HFFc6 (cell line): ENCODE data around the gene DCUN1D3. TPM values are rescaled to one million over a fixed set of nuclear protein-coding genes. Genes with fewer than 3 reads are reported as not detected.

Experiments used
- DNase-seq: peaks from one replicate; pipeline ENCODE4 v3.0.0-alpha.2; 2018
- H3K27ac Mint-ChIP-seq: 2 replicates; pipeline ENCODE4 v1.8.0; 2020; ENCODE audit warnings: mild to moderate bottlenecking, mixed read lengths
- H3K27me3 Mint-ChIP-seq: 2 replicates; pipeline ENCODE4 v1.8.0; 2021; ENCODE audit warnings: mild to moderate bottlenecking, moderate library complexity, mixed read lengths; ENCODE audit not compliant: insufficient read depth
- H3K36me3 Mint-ChIP-seq: 2 replicates; pipeline ENCODE4 v1.8.0; 2021; ENCODE audit warnings: low read depth, mixed read lengths
- H3K4me1 Mint-ChIP-seq: 2 replicates; pipeline ENCODE4 v1.8.0; 2020; ENCODE audit warnings: low read depth, mixed read lengths
- H3K4me3 Mint-ChIP-seq: 2 replicates; pipeline ENCODE4 v1.8.0; 2020; ENCODE audit warnings: mild to moderate bottlenecking, moderate library complexity, mixed read lengths
- H3K9me3 Mint-ChIP-seq: 2 replicates; pipeline ENCODE4 v1.8.0; 2020; ENCODE audit warnings: mild to moderate bottlenecking, mixed read lengths
- CTCF ChIP-seq: fragments of 200-600 bp; sonication (generic); IDR thresholded peaks from 2 replicates; pipeline ENCODE4 v1.5.0; 2021; ENCODE audit warnings: antibody characterized with exemption, mild to moderate bottlenecking
- total RNA-seq, 6 experiments: library from RNA; stranded (reverse); fragmentation: NEBNext Ultra II Directional; extraction: Animal tissue kit (Norgen Biotek cat#: 25700); gene quantifications; 2 replicates in 1 of 6; 3 replicates in 5 of 6; pipeline ENCODE4 v1.2.3, GENCODE V29; 2021

Gene DCUN1D3
- total RNA-seq, 6 experiments from 2014 or later = 29.2 to 41.0 (median 32.1) TPM

GRCh38 chr16:20906341-20907255 is 6.4 kb upstream of the DCUN1D3 start:
- Mint-ChIP-seq H3K27me3 (no peaks in the 10 kb centered on the region; the same call in 1 of the 2 replicates), H3K36me3 (peaks cover 11% of the 10 kb centered on the region), H3K27ac (peak overlapping the region; percentile 83), H3K4me3 (peak overlapping the region; percentile 67), H3K9me3 (no peaks in the 10 kb centered on the region), H3K4me1 (peaks cover 100% of the 10 kb centered on the region)
- no peak for TF ChIP-seq CTCF
- DNase-seq = peak; percentile 78

DNA sequence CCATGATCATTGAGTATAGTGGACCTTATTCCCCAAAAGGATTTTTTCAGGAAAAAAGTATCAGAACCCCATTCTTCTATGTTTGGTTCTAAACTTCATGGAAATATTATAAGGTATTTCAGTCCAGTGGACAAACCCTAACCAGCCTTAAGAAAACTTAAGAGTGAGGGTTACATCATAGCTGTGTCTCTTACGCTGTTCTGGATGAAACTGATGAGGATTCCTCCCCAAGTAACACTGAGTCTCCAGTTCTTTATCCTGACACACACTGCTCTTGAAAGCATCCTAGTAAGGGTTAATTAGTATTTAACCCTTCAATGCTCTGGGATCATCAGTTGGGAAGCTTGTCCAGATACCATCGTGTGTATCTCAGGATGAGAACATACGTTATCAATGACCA is 5.4 kb upstream of the DCUN1D3 start:
- Mint-ChIP-seq H3K27me3 (no peaks in the 10 kb centered on the region; the same call in 1 of the 2 replicates), H3K36me3 (peaks cover 15% of the 10 kb centered on the region), H3K27ac (peak overlapping the region; percentile 83), H3K9me3 (no peaks in the 10 kb centered on the region), H3K4me1 (peaks cover 96% of the 10 kb centered on the region), H3K4me3 (peak overlapping the region; percentile 67)
- no peak for DNase-seq
- TF ChIP-seq CTCF = no peak

DNA sequence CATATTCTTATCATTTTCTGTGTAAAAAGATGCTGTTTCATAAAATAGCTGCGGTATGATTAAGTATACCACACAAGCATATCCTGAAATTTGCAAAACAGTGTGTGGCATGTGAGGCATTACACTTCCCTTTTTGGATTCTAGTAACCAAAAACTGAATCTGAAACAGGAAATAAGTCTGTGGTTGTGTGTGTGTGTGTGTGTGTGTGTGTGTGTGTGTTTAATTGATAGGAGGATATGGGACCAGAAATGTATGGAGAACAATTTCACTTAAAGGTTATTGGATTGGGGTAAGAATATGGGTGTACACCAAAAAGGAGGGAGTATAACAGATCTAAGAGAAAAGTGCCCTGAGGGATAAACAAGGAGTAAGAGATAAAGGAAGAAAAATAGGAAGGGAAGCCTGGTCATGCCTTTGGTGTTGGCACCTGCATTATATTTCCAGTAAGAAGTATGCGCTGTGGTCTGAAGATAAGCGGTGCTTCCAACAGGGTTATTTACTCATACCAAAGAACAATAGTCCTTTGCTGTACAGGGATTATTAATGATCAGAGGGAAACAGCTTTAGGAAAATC is 4.4 kb upstream of the DCUN1D3 start:
- Mint-ChIP-seq H3K4me3 (peak overlapping the region; percentile 67), H3K4me1 (peaks cover 86% of the 10 kb centered on the region), H3K36me3 (peaks cover 15% of the 10 kb centered on the region), H3K27me3 (peaks cover 2% of the 10 kb centered on the region), H3K27ac (peak overlapping the region; percentile 83), H3K9me3 (no peaks in the 10 kb centered on the region)
- no peak for TF ChIP-seq CTCF
- peak; percentile 71 for DNase-seq

DNA sequence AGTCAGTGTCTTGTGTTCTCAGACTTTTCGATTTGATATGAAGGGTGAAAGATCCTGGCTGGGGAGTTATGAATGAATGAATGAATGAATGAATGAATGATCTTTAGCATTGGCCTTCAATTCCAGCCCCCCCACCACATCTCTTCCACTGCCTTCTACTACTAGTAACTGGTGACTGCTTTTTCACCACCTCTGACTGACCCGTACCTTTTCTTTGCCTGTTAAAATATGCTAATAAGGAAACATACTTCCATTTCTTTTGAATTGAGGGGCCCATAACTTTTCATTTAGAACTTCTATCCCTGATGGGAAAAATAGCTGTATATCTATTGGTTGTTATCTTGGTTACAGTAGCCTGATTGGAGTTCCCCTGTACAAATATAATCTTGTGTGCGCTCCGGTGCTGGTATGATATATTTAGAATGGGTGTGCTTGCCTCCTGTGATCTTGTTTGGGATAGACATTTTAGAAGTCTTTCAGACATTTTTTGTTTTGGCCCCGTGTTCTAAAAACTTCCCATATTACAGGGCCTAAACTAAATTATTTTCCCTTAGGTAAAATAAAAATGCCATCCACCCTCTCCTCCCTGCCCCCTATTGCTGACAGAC is 3.8 kb upstream of the DCUN1D3 start:
- Mint-ChIP-seq H3K27me3 (peaks cover 2% of the 10 kb centered on the region), H3K4me1 (peaks cover 82% of the 10 kb centered on the region), H3K4me3 (peak overlapping the region; percentile 67), H3K36me3 (peaks cover 15% of the 10 kb centered on the region), H3K27ac (peak overlapping the region; percentile 83), H3K9me3 (no peaks in the 10 kb centered on the region)
- TF ChIP-seq CTCF = no peak
- no peak for DNase-seq

GRCh38 chr16:20903116-20903898 is 3.1 kb upstream of the DCUN1D3 start:
- peaks cover 2% of the 10 kb centered on the region for H3K27me3 Mint-ChIP-seq
- no peak for TF ChIP-seq CTCF
- peaks cover 16% of the 10 kb centered on the region for H3K36me3 Mint-ChIP-seq
- H3K4me3 Mint-ChIP-seq = peak overlapping the region; percentile 67; the same call in 1 of the 2 replicates
- H3K9me3 Mint-ChIP-seq = no peaks in the 10 kb centered on the region
- peak overlapping the region; percentile 83 for H3K27ac Mint-ChIP-seq
- DNase-seq = no peak
- H3K4me1 Mint-ChIP-seq = peaks cover 82% of the 10 kb centered on the region
